GM21529 (cell line): Measurements from ENCODE around the gene TASP1.
"Not testable (repeated sequence)": the region's sequence is repeated elsewhere in the genome, so short reads cannot be mapped to it uniquely, and the experiment has no call there.

Experiments
- ATAC-seq: cut with Tn5 transposase; IDR thresholded peaks from one replicate; pipeline ENCODE4 v1.9.1; 2021; ENCODE audit not compliant: unreplicated experiment

Gene TASP1

DNA sequence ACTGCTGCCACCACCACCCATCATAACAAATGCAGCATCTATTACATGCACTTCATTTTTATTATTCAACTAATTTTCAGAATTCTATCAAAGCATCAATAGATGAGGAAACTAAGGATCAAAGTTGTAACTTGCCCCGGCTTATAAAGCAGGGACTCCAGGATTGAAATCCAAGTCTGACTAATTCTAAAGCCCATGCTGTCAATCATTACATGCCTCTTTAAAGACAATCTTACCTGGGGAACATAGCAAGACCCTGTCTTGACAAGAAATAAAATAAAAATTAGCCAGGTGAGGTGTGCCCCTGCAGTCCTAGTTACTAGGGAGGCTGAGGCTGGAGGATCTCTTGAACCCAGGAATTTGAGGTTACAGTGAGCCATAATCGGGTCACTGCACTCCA is 235.3 kb downstream of the TASP1 start:
- ATAC-seq: no peak

- ATAC-seq: no peak
Observed at GRCh38 chr20:13402986-13403385, 235.7 kb downstream of the TASP1 start.

DNA sequence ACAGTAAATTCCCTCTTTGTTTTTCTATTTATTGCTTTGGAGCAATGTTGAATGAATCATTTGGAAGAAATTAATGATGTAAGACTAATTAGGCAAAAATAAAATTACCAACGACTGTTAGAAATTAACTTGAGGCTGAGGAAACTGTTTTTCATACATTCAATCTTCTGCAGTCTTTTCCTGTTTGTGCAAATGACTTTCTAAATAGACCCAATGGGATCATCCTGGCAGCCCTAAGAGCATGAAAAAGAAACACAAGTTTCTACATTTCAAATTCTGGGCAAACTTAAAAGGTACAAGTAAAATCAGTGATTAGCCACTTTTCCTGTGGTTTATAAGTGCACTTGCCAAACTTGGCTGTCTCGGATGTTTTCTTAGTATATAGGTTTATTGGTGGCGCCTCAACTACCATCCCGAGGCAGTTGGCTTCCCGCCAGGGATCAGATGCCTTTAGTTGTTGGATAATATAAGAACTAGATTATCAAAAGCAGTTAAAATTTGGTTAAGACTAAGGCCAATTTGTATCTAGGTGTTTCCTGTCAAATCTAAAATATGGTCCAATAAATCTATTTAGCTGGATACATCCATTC is 236.5 kb downstream of the TASP1 start:
- no peak for ATAC-seq

DNA sequence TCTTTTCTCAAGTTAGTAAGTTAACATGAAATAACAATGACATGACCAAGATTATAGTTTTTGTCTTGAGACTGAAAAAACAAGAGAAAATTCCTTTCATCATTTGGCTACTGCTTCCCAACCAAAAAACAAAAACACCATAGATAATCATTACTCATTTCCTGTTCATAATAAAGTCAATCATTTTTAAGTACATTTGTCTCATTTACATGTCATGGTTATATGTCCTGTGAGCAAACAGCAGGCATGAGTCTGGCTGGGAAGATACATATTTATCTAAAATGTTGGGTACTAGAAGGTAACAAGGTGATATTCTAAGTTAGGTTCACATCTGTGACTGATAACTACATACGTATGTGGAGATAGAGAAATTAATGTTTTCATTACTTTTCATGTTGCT is 237.1 kb downstream of the TASP1 start:
- ATAC-seq: no peak

- no peak for ATAC-seq
Observed at GRCh38 chr20:13400453-13400852, 238.3 kb downstream of the TASP1 start.

DNA sequence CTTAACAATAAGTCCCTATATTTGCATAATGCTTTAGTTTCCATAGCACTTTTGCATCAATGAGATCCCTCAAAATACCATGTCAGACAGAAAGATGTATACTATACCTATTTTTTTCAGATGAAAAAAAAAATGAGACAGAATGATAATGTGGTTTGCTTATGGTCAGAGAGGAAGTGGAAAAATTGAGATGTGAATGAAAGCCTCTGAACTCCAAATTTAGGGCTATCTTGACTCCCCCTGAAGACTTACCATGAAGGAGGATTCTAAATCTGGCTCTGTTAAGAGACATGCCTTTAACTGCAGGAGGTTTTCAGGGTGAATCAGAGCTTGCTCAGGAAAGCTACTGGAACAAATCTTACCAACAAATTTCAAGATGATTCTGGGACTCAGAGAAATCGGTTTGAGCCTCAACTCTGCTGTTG is 241.4 kb downstream of the TASP1 start:
- ATAC-seq: no peak

DNA sequence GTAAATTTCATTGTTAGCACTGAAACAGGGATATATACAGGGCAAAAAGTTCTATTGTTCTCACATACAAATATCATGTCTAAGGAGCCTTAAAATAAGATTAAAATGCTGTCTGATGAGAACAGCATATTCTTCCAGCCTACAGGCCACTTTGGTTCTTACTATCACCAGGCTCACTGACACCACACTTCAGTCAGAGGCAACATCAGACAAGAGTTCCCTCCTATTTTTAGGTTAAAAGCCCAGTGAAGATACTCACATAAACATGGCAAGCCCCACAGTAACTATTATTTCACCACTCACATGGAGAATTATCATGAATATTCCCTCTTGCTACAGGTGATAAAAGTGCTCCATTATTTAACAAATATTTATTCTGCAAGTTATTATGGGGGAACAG is 241.9 kb downstream of the TASP1 start:
- ATAC-seq: no peak

GRCh38 chr20:13396022-13396421 is 242.7 kb downstream of the TASP1 start:
- ATAC-seq: no peak

DNA sequence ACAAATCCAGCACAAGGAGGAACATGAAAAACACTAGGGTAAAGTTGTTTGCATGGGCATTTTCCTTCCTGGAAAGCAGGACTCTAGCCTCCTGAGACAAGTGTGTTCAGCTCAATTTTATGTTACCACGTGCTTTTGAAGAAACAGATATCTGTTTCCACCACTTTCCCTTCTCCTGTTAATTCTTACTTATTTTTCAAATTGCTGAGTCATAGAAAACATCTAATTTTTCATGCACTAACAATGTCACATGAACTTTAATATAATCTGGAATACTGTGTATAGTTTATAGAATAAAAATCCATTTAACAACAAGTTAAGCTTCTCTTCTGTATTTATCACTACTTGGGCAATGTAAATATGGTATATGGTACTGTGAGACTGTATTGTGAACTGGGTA is 243.5 kb downstream of the TASP1 start:
- no peak for ATAC-seq

GRCh38 chr20:13392391-13392790 is 246.3 kb downstream of the TASP1 start:
- ATAC-seq: no peak

GRCh38 chr20:13389115-13389514 is 249.6 kb downstream of the TASP1 start:
- ATAC-seq: no peak

DNA sequence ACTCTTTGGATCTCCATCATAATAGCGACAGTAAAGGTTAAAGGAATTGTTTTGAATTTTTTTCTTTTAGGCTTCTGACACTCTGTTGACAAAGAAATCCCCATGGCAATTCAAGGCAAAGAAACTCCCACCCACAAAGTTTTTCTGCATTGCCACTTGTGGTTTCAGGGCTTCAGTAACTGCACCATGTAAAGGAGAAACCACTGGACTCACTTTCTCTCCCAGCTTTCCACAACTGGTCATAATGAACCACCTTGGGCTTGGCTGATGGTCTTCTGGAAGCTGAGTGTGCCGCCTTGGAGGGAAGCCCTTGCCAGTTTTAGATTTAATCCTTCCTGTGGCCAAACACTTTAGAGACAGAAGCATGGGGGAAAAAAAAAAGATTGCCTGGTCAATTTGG is 254.6 kb downstream of the TASP1 start:
- no peak for ATAC-seq

- ATAC-seq: no peak
Observed at GRCh38 chr20:13382786-13383185, 255.9 kb downstream of the TASP1 start.

- not testable (repeated sequence) for ATAC-seq
Observed at GRCh38 chr20:13380497-13381229, 258.1 kb downstream of the TASP1 start.

DNA sequence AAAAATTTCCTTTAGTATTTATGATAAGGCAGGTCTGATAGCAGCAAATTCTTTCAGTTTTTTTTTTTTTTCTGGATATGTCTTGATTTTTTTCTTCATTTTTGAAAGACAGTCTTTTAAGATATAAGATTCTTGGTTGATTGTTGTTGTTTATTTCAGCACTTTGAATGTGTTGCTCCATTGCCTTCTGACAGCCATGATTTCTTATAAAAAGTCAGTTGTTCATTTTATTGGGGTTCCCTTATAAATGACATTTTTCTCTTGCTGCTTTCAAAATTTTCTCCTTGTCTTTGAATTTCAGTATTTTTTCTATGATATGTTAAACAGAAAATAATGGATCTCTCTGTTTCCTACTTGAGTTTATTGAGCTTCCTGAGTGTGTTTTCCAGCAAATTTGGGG is 265.3 kb downstream of the TASP1 start:
- no peak for ATAC-seq

DNA sequence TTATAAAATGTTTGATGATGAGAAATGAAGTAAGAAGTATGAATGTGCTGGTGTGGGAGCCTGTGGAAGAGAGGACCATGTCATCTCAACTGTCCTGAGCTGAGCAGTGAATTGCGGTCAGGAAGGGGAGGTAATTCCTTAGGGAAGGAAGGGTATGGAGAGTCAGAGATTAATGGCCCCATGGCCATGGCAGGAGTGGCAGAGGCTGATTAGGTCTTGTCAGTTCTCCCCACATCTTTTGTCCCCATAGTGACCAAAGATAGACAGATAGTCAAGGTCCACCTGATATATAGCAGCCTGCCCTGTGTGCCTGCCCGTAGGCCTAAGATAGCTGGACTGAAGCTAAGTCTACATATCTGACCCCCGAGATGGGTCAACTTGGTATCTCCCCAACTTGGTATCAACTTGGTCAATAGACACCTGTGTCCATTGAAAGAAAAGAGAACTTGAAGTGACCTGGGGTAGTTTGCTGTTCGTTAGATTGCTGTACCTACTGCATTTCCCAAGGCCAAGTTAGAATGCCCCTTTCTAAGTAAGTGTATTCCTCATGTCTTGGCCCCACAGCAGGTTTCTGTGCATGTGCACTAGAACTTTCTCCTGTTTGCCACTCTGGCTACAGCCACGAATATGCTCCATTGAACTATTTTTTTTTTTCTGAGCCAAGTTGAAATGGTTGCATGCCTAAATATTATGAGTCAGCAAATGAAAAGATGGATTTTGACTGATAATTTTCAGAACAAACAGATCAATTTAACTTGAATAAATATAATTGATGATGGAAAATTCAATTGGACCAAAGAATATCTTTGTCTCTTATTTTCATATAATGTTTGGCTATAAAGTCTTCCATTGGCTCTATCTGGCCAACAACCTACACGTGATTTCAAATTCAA is 274.2 kb downstream of the TASP1 start:
- ATAC-seq: no peak

- no peak for ATAC-seq
Observed at GRCh38 chr20:13363473-13363872, 275.3 kb downstream of the TASP1 start.

GRCh38 chr20:13362165-13362564 is 276.6 kb downstream of the TASP1 start:
- not testable (repeated sequence) for ATAC-seq

DNA sequence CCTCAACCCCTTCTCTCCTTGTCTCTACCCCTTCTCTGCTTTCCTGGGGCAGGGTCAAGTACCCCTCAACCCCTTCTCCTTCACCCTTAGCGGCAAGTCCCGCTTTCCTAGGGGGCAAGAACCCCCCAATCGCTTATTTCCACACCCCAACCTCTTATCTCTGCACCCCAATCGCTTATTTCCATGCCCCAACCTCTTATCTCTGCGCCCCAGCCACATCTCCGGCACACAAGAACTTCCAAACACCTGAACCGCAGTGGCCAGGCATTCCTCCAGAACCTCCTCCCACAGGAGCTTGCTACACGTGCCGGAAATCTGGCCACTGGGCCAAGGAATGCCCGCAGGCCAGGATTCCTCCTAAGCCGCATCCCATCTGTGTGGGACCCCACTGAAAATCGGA is 279.8 kb downstream of the TASP1 start:
- ATAC-seq: not testable (repeated sequence)

DNA sequence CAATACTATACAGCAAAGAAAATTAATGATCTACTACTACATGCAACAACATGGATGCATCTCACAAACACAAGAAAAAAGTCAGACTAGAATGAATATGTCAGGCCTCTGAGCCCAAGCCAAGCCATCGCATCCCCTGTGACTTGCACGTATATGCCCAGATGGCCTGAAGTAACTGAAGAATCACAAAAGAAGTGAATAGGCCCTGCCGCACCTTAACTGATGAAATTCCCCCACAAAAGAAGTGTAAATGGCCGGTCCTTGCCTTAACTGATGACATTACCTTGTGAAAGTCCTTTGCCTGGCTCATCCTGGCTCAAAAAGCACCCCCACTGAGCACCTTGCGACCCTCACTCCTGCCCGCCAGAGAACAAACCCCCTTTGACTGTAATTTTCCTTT is 280.9 kb downstream of the TASP1 start:
- not testable (repeated sequence) for ATAC-seq

- ATAC-seq: no peak
Observed at GRCh38 chr20:13356591-13356990, 282.1 kb downstream of the TASP1 start.

GRCh38 chr20:13355941-13356486 is 282.7 kb downstream of the TASP1 start:
- ATAC-seq: no peak
